Measurements from ENCODE around the gene ISYNA1.

The ISYNA1 gene

GRCh38 chr19:18392926-18393325, 45.0 kb downstream of the ISYNA1 start:
- TF ChIP-seq POLR2A (IDR thresholded peaks at IDR 0.05; ENCODE audit: low read depth, low read length) (no peak), TAF1 (IDR thresholded peaks at IDR 0.05; ENCODE audit: borderline replicate concordance, low read depth, low read length) (no peak), POLR2AphosphoS5 (IDR thresholded peaks at IDR 0.05; ENCODE audit: low read depth, low read length) (no peak)
- FAIRE-seq: no peak

GRCh38 chr19:18392417-18392816, 45.5 kb downstream of the ISYNA1 start:
- TF ChIP-seq TAF1 (IDR thresholded peaks at IDR 0.05; ENCODE audit: borderline replicate concordance, low read depth, low read length) (no peak), POLR2AphosphoS5 (IDR thresholded peaks at IDR 0.05; ENCODE audit: low read depth, low read length) (no peak), POLR2A (IDR thresholded peaks at IDR 0.05; ENCODE audit: low read depth, low read length) (no peak)
- FAIRE-seq (no peak), DNase-seq (ENCODE audit: insufficient read length) (no peak)

More at GRCh38 chr19:18392926-18393325, 45.0 kb downstream of the ISYNA1 start:
- DNase-seq (ENCODE audit: insufficient read length): no peak

- FAIRE-seq: no peak
- TF ChIP-seq POLR2A (IDR thresholded peaks at IDR 0.05; ENCODE audit: low read depth, low read length): no peak
- no peak for TF ChIP-seq POLR2AphosphoS5 (IDR thresholded peaks at IDR 0.05; ENCODE audit: low read depth, low read length)
- no peak for DNase-seq (ENCODE audit: insufficient read length)
Observed at GRCh38 chr19:18391509-18392075, 46.3 kb downstream of the ISYNA1 start.

- DNase-seq (ENCODE audit: insufficient read length): no peak
- no peak for FAIRE-seq
- TF ChIP-seq POLR2AphosphoS5 (IDR thresholded peaks at IDR 0.05; ENCODE audit: low read depth, low read length) (no peak), TAF1 (IDR thresholded peaks at IDR 0.05; ENCODE audit: borderline replicate concordance, low read depth, low read length) (no peak), POLR2A (IDR thresholded peaks at IDR 0.05; ENCODE audit: low read depth, low read length) (no peak)
Observed at GRCh38 chr19:18390065-18390907, 47.6 kb downstream of the ISYNA1 start.

GRCh38 chr19:18389726-18390064, 48.2 kb downstream of the ISYNA1 start:
- DNase-seq (ENCODE audit: insufficient read length) (no peak), FAIRE-seq (no peak)
- TF ChIP-seq POLR2AphosphoS5 (IDR thresholded peaks at IDR 0.05; ENCODE audit: low read depth, low read length) (no peak), POLR2A (IDR thresholded peaks at IDR 0.05; ENCODE audit: low read depth, low read length) (no peak), TAF1 (IDR thresholded peaks at IDR 0.05; ENCODE audit: borderline replicate concordance, low read depth, low read length) (no peak)

DNA sequence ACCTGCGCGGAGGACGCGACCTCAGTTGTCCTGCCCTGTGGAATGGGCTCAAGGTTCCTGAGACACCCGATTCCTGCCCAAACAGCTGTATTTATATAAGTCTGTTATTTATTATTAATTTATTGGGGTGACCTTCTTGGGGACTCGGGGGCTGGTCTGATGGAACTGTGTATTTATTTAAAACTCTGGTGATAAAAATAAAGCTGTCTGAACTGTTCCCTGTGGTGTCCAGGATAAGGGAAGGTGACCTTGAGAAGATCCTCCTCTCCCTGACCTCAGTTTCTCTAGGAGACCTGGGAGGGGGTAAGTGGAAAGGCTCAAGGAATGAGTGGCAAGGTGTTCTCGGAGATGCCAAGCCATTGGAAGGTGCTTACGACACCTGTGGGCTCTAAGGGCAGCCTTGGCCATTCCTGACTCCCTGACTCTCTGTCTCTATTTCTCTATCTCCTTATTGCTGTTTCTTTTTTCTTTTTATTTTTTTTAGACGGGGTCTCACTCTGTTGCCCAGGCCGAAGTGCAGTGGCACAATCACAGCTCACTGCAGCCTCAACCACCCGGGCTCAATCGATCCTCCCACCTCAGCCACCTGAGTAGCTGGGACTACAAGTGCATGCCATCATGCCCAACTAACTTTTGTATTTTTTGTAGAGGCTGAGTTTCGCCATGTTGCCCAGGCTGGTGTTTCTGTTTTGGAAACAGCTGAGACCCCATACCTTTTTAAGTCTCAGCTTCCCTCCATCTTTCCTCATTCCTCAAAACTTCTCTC, 48.8 kb downstream of the ISYNA1 start:
- TF ChIP-seq POLR2AphosphoS5 (IDR thresholded peaks at IDR 0.05; ENCODE audit: low read depth, low read length) (no peak), TAF1 (IDR thresholded peaks at IDR 0.05; ENCODE audit: borderline replicate concordance, low read depth, low read length) (no peak), POLR2A (IDR thresholded peaks at IDR 0.05; ENCODE audit: low read depth, low read length) (no peak)
- FAIRE-seq (no peak), DNase-seq (ENCODE audit: insufficient read length) (no peak)

GRCh38 chr19:18388100-18388959, 49.6 kb downstream of the ISYNA1 start:
- DNase-seq (ENCODE audit: insufficient read length) (peak; percentile 94), FAIRE-seq (peak; percentile 91)
- TF ChIP-seq TAF1 (IDR thresholded peaks at IDR 0.05; ENCODE audit: borderline replicate concordance, low read depth, low read length) (no peak), POLR2A (IDR thresholded peaks at IDR 0.05; ENCODE audit: low read depth, low read length) (no peak), POLR2AphosphoS5 (IDR thresholded peaks at IDR 0.05; ENCODE audit: low read depth, low read length) (no peak)

DNA sequence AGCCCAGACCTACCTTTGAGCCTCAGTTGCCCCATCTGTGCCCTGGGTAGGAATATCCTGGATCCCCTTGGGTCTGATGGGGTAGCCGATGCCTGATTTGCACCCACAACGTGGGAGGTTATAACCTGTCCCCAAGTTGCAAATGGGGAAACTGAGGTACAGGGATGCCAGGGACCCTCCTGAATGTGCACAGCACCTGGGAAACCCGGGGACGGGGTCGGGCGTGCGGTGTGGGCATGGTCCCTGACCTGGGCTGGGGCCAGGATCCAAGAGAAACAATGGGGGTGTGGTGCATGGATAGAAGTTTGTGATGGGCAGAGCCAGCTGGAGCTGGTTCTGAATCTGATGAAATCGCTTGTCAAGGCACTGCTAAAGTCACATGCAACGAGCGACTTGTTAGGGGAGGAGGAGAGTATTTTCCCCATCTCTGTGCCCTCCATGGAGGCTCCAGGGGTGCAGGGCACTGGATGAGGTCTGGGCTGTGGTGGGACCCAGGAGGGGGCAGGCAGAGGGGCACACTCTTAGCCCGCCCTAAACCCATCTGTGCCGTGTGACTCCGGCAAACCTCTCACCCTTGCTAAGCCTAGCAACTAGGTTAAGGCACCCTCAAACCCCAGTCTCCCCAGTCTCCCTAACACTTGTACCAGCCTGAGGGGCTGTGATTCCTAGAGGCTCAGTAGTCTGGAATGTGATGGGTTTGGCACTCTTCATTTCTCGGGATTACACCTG, 51.2 kb downstream of the ISYNA1 start:
- no peak for DNase-seq (ENCODE audit: insufficient read length)
- no peak for FAIRE-seq
- no peak for TF ChIP-seq POLR2AphosphoS5 (IDR thresholded peaks at IDR 0.05; ENCODE audit: low read depth, low read length)
- TF ChIP-seq POLR2A (IDR thresholded peaks at IDR 0.05; ENCODE audit: low read depth, low read length): no peak
- no peak for TF ChIP-seq TAF1 (IDR thresholded peaks at IDR 0.05; ENCODE audit: borderline replicate concordance, low read depth, low read length)

DNA sequence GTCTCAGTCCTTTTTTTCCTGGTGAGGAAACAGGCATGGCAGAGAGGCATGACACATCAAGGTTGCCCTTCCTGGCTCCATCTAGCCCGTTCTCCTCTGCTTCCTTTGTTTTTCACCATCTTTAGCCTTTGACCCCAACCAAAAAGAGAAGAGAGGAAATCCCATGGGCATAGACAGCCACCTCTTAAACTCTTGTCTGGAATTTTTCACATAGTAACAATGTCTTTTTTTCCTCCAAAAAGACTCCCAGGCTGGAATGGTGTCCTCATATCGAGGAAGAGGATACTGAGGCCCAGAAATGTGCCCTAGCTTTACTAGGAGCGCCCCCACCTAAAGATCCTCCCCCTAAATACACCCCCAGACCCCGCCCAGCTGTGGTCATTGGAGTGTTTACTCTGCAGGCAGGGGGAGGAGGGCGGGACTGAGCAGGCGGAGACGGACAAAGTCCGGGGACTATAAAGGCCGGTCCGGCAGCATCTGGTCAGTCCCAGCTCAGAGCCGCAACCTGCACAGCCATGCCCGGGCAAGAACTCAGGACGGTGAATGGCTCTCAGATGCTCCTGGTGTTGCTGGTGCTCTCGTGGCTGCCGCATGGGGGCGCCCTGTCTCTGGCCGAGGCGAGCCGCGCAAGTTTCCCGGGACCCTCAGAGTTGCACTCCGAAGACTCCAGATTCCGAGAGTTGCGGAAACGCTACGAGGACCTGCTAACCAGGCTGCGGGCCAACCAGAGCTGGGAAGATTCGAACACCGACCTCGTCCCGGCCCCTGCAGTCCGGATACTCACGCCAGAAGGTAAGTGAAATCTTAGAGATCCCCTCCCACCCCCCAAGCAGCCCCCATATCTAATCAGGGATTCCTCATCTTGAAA, 52.0 kb downstream of the ISYNA1 start, which contains the start of gene GDF15:
GDF15 (plus strand) TSS at position 484 of the 868 bp plus-strand sequence; CDS start at position 516, 32 bp downstream.
- FAIRE-seq: no peak
- no peak for DNase-seq (ENCODE audit: insufficient read length)
- TF ChIP-seq POLR2A (IDR thresholded peaks at IDR 0.05; ENCODE audit: low read depth, low read length) (no peak), TAF1 (IDR thresholded peaks at IDR 0.05; ENCODE audit: borderline replicate concordance, low read depth, low read length) (no peak), POLR2AphosphoS5 (IDR thresholded peaks at IDR 0.05; ENCODE audit: low read depth, low read length) (no peak)

- DNase-seq (ENCODE audit: insufficient read length) (no peak), FAIRE-seq (no peak)
- TF ChIP-seq TAF1 (IDR thresholded peaks at IDR 0.05; ENCODE audit: borderline replicate concordance, low read depth, low read length): no peak
- no peak for TF ChIP-seq POLR2AphosphoS5 (IDR thresholded peaks at IDR 0.05; ENCODE audit: low read depth, low read length)
Observed at GRCh38 chr19:18385359-18385674, 52.6 kb downstream of the ISYNA1 start.

Measured in GM12892 (cell line).